SJSA1 (cell line): ENCODE results near the gene SPG21. TPM values are rescaled to one million over a fixed set of nuclear protein-coding genes. Genes with fewer than 3 reads are reported as not detected.
A peak's percentile ranks its signal among the peaks of the same experiment; 100 is the strongest.

Experiments
- DNase-seq, 2 experiments: peaks; one replicate each; pipeline ENCODE4 v3.0.0-alpha.2; 2015 to 2020; ENCODE audit warnings: low spot score in 2 of 2, low read depth in 1 of 2
- H3K27ac ChIP-seq: fragments of 250-450 bp; sonication (Bioruptor Pico); 2 replicates; pipeline ENCODE4 v1.5.1; 2020; ENCODE audit warnings: mild to moderate bottlenecking, moderate library complexity
- H3K27me3 ChIP-seq: fragments of 250-450 bp; sonication (Bioruptor Pico); replicated peaks from 2 replicates; pipeline ENCODE4 v1.5.1; 2020; ENCODE audit warnings: mild to moderate bottlenecking, moderate library complexity
- H3K36me3 ChIP-seq: fragments of 250-450 bp; sonication (Bioruptor Pico); 2 replicates; pipeline ENCODE4 v1.5.1; 2020; ENCODE audit warnings: mild to moderate bottlenecking
- H3K4me1 ChIP-seq: fragments of 250-450 bp; sonication (Bioruptor Pico); replicated peaks from 2 replicates; pipeline ENCODE4 v1.6.1; 2021; ENCODE audit warnings: mild to moderate bottlenecking
- H3K4me3 ChIP-seq: fragments of 250-450 bp; sonication (Bioruptor Pico); 2 replicates; pipeline ENCODE4 v1.5.1; 2020; ENCODE audit warnings: mild to moderate bottlenecking
- H3K9me3 ChIP-seq: fragments of 250-450 bp; sonication (Bioruptor Pico); replicated peaks from 2 replicates; pipeline ENCODE4 v1.5.1; 2020; ENCODE audit warnings: mild to moderate bottlenecking
- total RNA-seq: library from RNA; depleted of rRNA; stranded (reverse); fragments of >200 nt; shearing (Covaris generic); gene quantifications from 2 replicates; pipeline ENCODE4 v1.2.3, GENCODE V29; 2014; rRNA removed

The SPG21 gene, protein sequence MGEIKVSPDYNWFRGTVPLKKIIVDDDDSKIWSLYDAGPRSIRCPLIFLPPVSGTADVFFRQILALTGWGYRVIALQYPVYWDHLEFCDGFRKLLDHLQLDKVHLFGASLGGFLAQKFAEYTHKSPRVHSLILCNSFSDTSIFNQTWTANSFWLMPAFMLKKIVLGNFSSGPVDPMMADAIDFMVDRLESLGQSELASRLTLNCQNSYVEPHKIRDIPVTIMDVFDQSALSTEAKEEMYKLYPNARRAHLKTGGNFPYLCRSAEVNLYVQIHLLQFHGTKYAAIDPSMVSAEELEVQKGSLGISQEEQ
- 41.8 and 49.0 TPM in 2 replicates for total RNA-seq

- no peaks in the 10 kb centered on the region for H3K27me3 ChIP-seq
These were observed at the start of gene SPG21 for GRCh38 chr15:64989416-64990167. TSS of gene SPG21 (minus strand) at chr15:64989914. CDS start at chr15:64983569, 6,345 bp downstream.

GRCh38 chr15:65038836-65039235, 49.1 kb upstream of the SPG21 start:
- H3K27me3 ChIP-seq = no peaks in the 10 kb centered on the region
- no peak overlapping the region for H3K27ac ChIP-seq
- no peak for DNase-seq
- no peaks in the 10 kb centered on the region for H3K36me3 ChIP-seq
- no peak overlapping the region for H3K4me3 ChIP-seq
- H3K4me1 ChIP-seq = peaks cover 14% of the 10 kb centered on the region
- no peaks in the 10 kb centered on the region for H3K9me3 ChIP-seq

More at GRCh38 chr15:64989416-64990167, at the start of gene SPG21:
- no peaks in the 10 kb centered on the region for H3K9me3 ChIP-seq
- H3K27ac ChIP-seq = peak within 1 kb of the TSS; percentile 70
- peaks cover 16% of the 10 kb centered on the region for H3K4me1 ChIP-seq
- peak within 1 kb of the TSS; percentile 94 for H3K4me3 ChIP-seq
- peak; percentile 94 to 96 for DNase-seq
- no peaks in the 10 kb centered on the region for H3K36me3 ChIP-seq

- no peak for DNase-seq
These were observed 48.7 kb upstream of the SPG21 start for GRCh38 chr15:65038428-65038827.

DNA sequence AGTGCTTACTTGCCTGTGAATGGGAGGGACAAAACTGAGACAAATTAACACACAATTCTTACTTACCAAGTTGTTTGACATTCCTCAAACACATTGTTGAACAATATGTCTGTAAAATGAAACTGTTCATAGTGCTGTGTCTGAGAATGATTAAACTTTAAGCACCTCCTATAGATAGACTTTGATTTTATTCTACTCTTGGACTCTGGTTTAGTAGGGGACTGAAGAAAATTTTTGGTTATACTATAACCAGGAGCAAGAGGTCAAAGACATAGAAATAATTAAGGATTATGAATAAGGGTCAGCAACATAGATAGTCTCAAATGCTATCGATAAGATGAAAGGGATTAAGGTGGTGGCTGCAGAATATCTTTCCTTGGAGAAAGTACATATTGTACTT, 47.6 kb upstream of the SPG21 start:
- no peaks in the 10 kb centered on the region for H3K36me3 ChIP-seq
- peaks cover 15% of the 10 kb centered on the region for H3K4me1 ChIP-seq
- no peak overlapping the region for H3K4me3 ChIP-seq
- no peak for DNase-seq
- H3K9me3 ChIP-seq = no peaks in the 10 kb centered on the region
- no peaks in the 10 kb centered on the region for H3K27me3 ChIP-seq
- no peak overlapping the region for H3K27ac ChIP-seq

More at GRCh38 chr15:65038428-65038827, 48.7 kb upstream of the SPG21 start:
- Histone ChIP-seq H3K4me3 (no peak overlapping the region), H3K36me3 (no peaks in the 10 kb centered on the region), H3K27me3 (no peaks in the 10 kb centered on the region), H3K4me1 (peaks cover 15% of the 10 kb centered on the region), H3K27ac (no peak overlapping the region), H3K9me3 (no peaks in the 10 kb centered on the region)

DNA sequence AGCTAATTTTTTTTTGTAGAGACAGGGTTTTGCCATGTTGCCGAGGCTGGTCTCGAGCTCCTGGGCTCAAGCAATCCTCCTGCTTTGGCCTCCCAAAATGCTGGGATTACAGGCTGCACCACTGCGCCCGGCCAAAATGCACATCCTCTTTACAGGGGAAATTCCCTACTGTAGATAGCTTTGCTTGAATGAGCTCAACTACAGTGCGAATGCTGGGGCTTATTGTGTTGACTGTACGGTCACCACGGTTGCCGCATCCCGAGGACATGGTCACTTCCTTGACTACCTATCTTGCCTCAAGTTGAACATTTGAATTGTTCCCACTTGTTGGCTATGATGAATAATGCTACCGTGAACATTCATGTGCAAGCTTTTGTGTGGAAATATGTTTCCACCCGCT, 45.0 kb upstream of the SPG21 start:
- no peak overlapping the region for H3K27ac ChIP-seq
- H3K4me1 ChIP-seq = peaks cover 15% of the 10 kb centered on the region
- no peaks in the 10 kb centered on the region for H3K27me3 ChIP-seq
- DNase-seq = no peak
- no peaks in the 10 kb centered on the region for H3K36me3 ChIP-seq
- no peak overlapping the region for H3K4me3 ChIP-seq
- no peaks in the 10 kb centered on the region for H3K9me3 ChIP-seq

DNA sequence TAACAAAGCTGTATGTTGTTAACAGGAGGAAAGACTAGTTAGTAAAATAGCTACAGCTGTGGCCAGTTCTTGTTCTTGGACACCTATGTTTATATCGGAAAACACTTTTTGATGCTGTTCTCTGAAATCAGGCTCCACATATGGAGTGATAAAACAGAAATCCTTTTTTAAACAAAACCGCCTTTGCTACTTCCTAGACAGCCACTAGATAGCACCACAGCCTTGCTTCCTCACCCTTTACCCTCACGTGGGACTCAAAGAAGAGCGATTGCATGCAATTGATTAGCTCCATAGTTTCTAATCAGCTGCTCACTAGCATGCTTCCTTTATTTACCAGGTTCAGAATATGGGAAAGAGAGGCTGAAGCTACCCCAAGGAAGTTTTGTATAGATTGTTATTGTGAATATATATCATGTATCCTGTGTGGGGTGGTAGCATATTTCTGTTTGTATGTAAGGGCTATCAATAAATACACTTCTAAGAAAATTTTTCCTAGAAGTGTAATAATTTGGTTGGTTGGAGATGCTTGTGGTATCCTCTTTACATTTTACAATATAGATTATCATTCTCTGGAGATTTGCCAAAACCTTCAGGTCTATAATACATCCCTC, 44.0 kb upstream of the SPG21 start:
- peak in 1 of 2 experiments; percentile 60 for DNase-seq
- Histone ChIP-seq H3K27me3 (no peaks in the 10 kb centered on the region), H3K4me3 (no peak overlapping the region), H3K4me1 (peaks cover 17% of the 10 kb centered on the region), H3K36me3 (peaks cover 5% of the 10 kb centered on the region), H3K9me3 (no peaks in the 10 kb centered on the region), H3K27ac (peak overlapping the region; percentile 38)

DNA sequence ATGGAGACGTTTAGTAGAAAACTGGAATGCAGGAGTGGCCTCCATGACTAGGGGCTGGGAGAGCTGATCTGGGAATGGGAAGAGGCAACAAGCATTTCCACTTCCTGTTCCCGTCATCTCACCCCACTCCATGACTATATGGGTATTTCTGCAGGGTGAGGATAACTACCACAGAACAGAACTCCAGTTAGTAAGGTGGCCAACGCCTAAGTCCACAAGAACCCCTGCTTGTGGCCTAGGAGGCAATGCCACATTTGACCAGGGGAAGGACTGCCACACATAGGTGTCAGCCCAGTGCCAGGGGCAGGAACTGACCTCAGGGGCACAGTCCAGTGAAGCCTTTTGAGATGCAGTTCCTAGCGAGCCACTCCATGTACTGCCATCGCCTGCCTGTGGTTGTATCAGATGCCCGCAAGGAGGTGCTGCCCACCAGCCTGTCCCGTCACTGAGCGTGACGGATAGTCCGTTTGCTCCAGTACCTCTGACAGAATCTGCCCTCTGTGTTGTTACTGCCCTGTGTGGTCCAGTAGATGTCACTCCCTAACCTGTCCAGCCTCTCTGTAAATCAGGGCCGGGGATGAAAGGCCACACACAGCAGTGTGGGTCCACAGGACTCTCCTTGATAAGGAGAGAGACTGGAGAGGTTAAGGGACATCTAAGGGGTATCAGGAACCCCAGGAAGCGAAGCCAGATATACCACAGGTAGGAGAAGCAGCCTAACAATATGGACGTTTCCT, 43.3 kb upstream of the SPG21 start:
- peak overlapping the region; percentile 38 for H3K27ac ChIP-seq
- H3K4me1 ChIP-seq = peaks cover 25% of the 10 kb centered on the region
- H3K36me3 ChIP-seq = peaks cover 9% of the 10 kb centered on the region
- peak; percentile 79 to 92 for DNase-seq
- H3K9me3 ChIP-seq = no peaks in the 10 kb centered on the region
- H3K27me3 ChIP-seq = no peaks in the 10 kb centered on the region
- no peak overlapping the region for H3K4me3 ChIP-seq

- Histone ChIP-seq H3K4me3 (peak overlapping the region; percentile 84), H3K36me3 (peaks cover 29% of the 10 kb centered on the region), H3K9me3 (no peaks in the 10 kb centered on the region), H3K27me3 (no peaks in the 10 kb centered on the region), H3K4me1 (peaks cover 29% of the 10 kb centered on the region), H3K27ac (no peak overlapping the region)
- DNase-seq = no peak
These were observed 40.1 kb upstream of the SPG21 start for GRCh38 chr15:65029736-65030208.

- peak; percentile 85 to 91 for DNase-seq
- Histone ChIP-seq H3K4me3 (peak within 1 kb of the TSS; percentile 84), H3K27ac (peak within 1 kb of the TSS; percentile 4; the same call in 1 of the 2 replicates), H3K9me3 (no peaks in the 10 kb centered on the region), H3K36me3 (peaks cover 33% of the 10 kb centered on the region), H3K27me3 (no peaks in the 10 kb centered on the region), H3K4me1 (peaks cover 29% of the 10 kb centered on the region)
These were observed 39.4 kb upstream of the SPG21 start, which contains the start of gene MTFMT for GRCh38 chr15:65028921-65029735. TSS of gene MTFMT (minus strand) at chr15:65029639. CDS start at chr15:65029613, 26 bp downstream.

- Histone ChIP-seq H3K36me3 (peaks cover 40% of the 10 kb centered on the region), H3K27ac (no peak overlapping the region), H3K9me3 (no peaks in the 10 kb centered on the region), H3K27me3 (no peaks in the 10 kb centered on the region), H3K4me3 (peak overlapping the region; percentile 84), H3K4me1 (peaks cover 23% of the 10 kb centered on the region)
- DNase-seq = no peak
These were observed 38.6 kb upstream of the SPG21 start for GRCh38 chr15:65028338-65028737.

DNA sequence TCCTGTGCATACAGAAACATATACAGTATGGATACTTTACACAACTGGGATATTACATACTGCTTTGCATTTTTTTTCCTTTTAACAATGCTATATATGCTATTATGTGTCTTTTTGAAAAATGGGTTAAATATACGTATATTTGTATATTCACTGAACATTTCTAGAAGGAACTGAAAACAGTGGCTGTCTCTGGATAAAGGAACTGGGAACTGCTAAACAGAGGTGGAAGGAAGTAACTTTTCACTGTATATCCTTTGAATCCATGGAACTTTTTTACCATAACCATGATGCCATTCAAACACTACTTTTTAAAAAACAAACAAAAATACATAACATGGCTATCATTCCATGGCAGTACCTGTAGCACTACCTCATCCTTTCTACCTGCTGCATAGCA, 37.9 kb upstream of the SPG21 start:
- H3K27ac ChIP-seq = no peak overlapping the region

DNA sequence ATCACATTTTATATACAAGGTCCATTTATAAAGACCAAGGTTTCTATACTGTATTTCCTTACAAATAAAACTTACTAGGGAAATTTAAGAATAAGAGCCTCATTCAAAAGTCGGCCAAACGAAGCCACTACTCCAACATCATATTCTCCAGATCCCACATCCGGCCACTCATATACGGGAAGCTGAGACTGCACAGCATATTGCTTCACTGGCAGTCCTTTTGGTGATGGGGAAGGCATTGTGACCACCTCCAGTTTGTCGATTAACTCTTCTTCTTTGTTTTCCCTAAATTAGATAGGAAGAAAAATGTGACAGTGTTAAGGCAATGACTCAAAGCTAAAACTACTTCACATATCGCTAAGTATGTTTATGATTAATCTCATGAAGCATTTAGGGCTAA, 37.0 kb upstream of the SPG21 start:
- H3K9me3 ChIP-seq = no peaks in the 10 kb centered on the region
- H3K36me3 ChIP-seq = peaks cover 40% of the 10 kb centered on the region
- H3K4me1 ChIP-seq = peaks cover 13% of the 10 kb centered on the region
- H3K4me3 ChIP-seq = no peak overlapping the region
- no peak for DNase-seq
- H3K27ac ChIP-seq = no peak overlapping the region
- H3K27me3 ChIP-seq = no peaks in the 10 kb centered on the region

More for the DNA sequence above, 37.9 kb upstream of the SPG21 start:
- Histone ChIP-seq H3K4me1 (peaks cover 15% of the 10 kb centered on the region), H3K27me3 (no peaks in the 10 kb centered on the region), H3K9me3 (no peaks in the 10 kb centered on the region), H3K36me3 (peaks cover 40% of the 10 kb centered on the region), H3K4me3 (no peak overlapping the region)
- DNase-seq = no peak
